22Rv1 (cell line): ENCODE data around the gene CARS1.

ENCODE experiments used
- ZFX ChIP-seq: fragments of 450-650 bp; IDR thresholded peaks from 2 replicates; pipeline ENCODE4 v1.6.1; 2017; ENCODE audit warnings: antibody characterized with exemption, borderline replicate concordance
- TF ChIP-seq, protein P1 (sequence below): fragments of 450-650 bp; IDR thresholded peaks from 2 replicates; pipeline ENCODE4 v1.5.1; 2017; ENCODE audit warnings: mild to moderate bottlenecking

DNA sequence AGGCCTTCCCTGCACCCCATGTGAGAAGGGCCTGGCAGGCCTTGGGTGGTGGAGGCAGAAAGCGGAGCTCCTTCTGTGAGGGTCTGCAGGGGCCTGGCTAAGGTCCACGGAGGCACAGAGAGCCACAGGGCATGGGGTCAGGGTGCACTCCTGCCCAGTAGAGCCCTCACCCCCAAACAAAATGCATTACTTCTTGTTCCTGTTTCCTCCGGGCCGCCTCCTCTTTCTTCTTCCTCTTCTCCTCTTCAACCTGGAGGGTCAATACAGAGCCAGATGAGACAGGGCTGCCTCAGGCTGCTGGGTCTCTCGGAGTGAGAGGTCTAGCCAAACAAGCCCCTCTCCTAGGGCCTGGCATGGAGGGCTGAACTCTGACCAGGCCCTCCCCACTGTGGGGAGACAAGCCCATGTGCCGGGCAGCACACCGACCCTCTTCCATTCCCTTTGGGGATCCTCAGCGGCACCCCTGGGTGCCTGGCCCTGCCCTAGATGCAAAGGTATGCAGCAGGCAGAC lies 54.8 kb downstream of the CARS1 start:
- TF ChIP-seq, protein P1, sequence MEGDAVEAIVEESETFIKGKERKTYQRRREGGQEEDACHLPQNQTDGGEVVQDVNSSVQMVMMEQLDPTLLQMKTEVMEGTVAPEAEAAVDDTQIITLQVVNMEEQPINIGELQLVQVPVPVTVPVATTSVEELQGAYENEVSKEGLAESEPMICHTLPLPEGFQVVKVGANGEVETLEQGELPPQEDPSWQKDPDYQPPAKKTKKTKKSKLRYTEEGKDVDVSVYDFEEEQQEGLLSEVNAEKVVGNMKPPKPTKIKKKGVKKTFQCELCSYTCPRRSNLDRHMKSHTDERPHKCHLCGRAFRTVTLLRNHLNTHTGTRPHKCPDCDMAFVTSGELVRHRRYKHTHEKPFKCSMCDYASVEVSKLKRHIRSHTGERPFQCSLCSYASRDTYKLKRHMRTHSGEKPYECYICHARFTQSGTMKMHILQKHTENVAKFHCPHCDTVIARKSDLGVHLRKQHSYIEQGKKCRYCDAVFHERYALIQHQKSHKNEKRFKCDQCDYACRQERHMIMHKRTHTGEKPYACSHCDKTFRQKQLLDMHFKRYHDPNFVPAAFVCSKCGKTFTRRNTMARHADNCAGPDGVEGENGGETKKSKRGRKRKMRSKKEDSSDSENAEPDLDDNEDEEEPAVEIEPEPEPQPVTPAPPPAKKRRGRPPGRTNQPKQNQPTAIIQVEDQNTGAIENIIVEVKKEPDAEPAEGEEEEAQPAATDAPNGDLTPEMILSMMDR: no peak
- TF ChIP-seq ZFX: no peak
